Measurements from ENCODE around the gene MT1A. TPM values are rescaled to one million over a fixed set of nuclear protein-coding genes. Genes with fewer than 3 reads are reported as not detected.
A peak's percentile ranks its signal among the peaks of the same experiment; 100 is the strongest.

MT1A gene
- total RNA-seq, 1 experiment from 2014 or later = not detected

DNA sequence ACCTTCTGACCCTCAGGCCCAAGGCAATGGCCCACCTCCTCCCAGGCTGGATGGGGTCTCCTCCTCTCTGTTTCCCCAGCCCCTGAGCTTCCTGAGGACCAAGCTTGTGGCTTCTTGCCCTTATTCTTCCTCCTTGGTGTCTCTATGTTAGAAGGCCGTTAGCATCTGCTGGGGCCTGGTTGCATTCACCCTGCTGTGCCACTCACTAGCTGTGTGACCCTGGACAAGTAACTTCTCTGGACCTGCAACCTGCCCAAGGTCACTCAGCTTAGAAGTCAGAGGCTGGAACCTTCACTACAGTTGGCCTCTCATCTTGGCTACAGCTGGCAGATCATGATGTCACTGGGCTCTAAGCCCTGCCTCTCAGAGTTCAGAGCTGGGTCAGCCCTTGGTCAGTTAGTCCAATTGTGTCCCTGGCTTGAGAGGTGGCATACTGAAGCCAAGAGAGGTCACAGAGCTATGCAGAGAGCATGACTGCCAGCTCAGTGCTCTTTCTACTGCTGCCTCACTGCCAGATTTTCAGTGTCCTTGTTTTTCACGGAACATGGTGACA lies 27.1 kb upstream of the MT1A start:
- Histone ChIP-seq H3K4me3 (replicated peaks in 1 of 2; ENCODE audit: low read depth in 1 of 2, low read length in 2 of 2) (peak overlapping the region in 1 of 2 experiments; percentile 2; a peak in 2 of 4 replicates), H3K79me2 (ENCODE audit: insufficient read depth, low read length) (peaks cover 14% of the 10 kb centered on the region), H3K27me3 (ENCODE audit: insufficient read depth, low read length) (no peaks in the 10 kb centered on the region), H3K27ac (ENCODE audit: low read depth, low read length) (peak overlapping the region; percentile 96), H3K4me1 (ENCODE audit: control insufficient read depth in 1 of 2, insufficient read depth in 2 of 2, low read length in 2 of 2) (peaks cover 66 to 82% of the 10 kb centered on the region in 2 experiments), H3K9ac (ENCODE audit: low read length) (peak overlapping the region; percentile 91), H3K9me2 (ENCODE audit: insufficient read depth) (no peaks in the 10 kb centered on the region), H3K9me3 (ENCODE audit: control insufficient read depth in 1 of 2, insufficient read depth in 1 of 2, low read depth in 1 of 2, low read length in 2 of 2) (no peaks in the 10 kb centered on the region), H3K4me2 (ENCODE audit: low read length) (peak overlapping the region; percentile 95), H4K20me1 (ENCODE audit: insufficient read depth) (no peaks in the 10 kb centered on the region), H2AFZ (ENCODE audit: low read depth, low read length, poor library complexity, severe bottlenecking) (no peak overlapping the region), H3K36me3 (ENCODE audit: control insufficient read depth in 1 of 2, insufficient read depth in 2 of 2, low read length in 2 of 2) (no peaks in the 10 kb centered on the region)
- ChIA-PET CTCF (interaction anchor here (0.9 to 1.4 kb wide), 3 partner anchors 9 to 91 kb away, joined by 4 to 6 read pairs (median 4); no protein-coding TSS in a partner anchor), POLR2A (interaction anchor here (1.1 to 16.1 kb wide), 4 partner anchors 13 to 320 kb away, joined by 3 to 344 read pairs (median 3); partner anchors contain the start of genes HERPUD1 and MT1E), RAD21 (ENCODE audit: low non-redundant PET in 1 of 2, low total read pairs in 2 of 2, uncharacterized antibody in 2 of 2, unreplicated experiment in 2 of 2) (interaction anchor here (1.7 to 2.0 kb wide), 2 partner anchors 14 kb away, joined by 4 to 5 read pairs; partner anchors contain the start of gene MT1E (in 2 of the 2))
- peak; percentile 27 for DNase-seq (ENCODE audit: low read depth, low spot score)
- TF ChIP-seq CTCF (IDR thresholded peaks at IDR 0.05 in 2 of 3, conservative IDR thresholded peaks at IDR 0.05 in 1 of 3; ENCODE audit: borderline replicate concordance in 1 of 3, insufficient read depth in 1 of 3, low read depth in 2 of 3, low read length in 2 of 3) = no peak
- no peak for TF ChIP-seq EZH2 (IDR thresholded peaks at IDR 0.05)
- no peak for TF ChIP-seq FOSL1 (IDR thresholded peaks at IDR 0.05; ENCODE audit: low read depth)
- TF ChIP-seq SIN3A (IDR thresholded peaks at IDR 0.05; ENCODE audit: low read depth) = no peak
- TF ChIP-seq, protein P1, sequence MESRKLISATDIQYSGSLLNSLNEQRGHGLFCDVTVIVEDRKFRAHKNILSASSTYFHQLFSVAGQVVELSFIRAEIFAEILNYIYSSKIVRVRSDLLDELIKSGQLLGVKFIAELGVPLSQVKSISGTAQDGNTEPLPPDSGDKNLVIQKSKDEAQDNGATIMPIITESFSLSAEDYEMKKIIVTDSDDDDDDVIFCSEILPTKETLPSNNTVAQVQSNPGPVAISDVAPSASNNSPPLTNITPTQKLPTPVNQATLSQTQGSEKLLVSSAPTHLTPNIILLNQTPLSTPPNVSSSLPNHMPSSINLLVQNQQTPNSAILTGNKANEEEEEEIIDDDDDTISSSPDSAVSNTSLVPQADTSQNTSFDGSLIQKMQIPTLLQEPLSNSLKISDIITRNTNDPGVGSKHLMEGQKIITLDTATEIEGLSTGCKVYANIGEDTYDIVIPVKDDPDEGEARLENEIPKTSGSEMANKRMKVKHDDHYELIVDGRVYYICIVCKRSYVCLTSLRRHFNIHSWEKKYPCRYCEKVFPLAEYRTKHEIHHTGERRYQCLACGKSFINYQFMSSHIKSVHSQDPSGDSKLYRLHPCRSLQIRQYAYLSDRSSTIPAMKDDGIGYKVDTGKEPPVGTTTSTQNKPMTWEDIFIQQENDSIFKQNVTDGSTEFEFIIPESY (IDR thresholded peaks at IDR 0.05; ENCODE audit: extremely low read depth, insufficient replicate concordance, low read length) = no peak
- no peak for TF ChIP-seq CBX3 (IDR thresholded peaks at IDR 0.05; ENCODE audit: low read depth)
- TF ChIP-seq, protein P2, sequence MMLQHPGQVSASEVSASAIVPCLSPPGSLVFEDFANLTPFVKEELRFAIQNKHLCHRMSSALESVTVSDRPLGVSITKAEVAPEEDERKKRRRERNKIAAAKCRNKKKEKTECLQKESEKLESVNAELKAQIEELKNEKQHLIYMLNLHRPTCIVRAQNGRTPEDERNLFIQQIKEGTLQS (IDR thresholded peaks at IDR 0.05) = no peak
- TF ChIP-seq YY1 (IDR thresholded peaks at IDR 0.05; ENCODE audit: extremely low read depth, insufficient replicate concordance, low read depth, low read length) = no peak
- TF ChIP-seq ZFX (IDR thresholded peaks at IDR 0.05) = no peak
- TF ChIP-seq ELF1 (IDR thresholded peaks at IDR 0.05; ENCODE audit: borderline replicate concordance, low read depth) = no peak
- no peak for TF ChIP-seq POLR2A (IDR thresholded peaks at IDR 0.05; ENCODE audit: borderline replicate concordance, extremely low read depth, insufficient read depth, insufficient read length)
- no peak for TF ChIP-seq ZNF274 (IDR thresholded peaks at IDR 0.05; ENCODE audit: low read depth, low read length)
- no peak for ATAC-seq
- intact Hi-C loops (cut with micrococcal nuclease) = no loop called here
- BruUV-seq (replicated peaks) = no TSS peak

Data from HCT116 (cell line).